ENCODE data around the gene KIF15. TPM values are rescaled to one million over a fixed set of nuclear protein-coding genes. Genes with fewer than 3 reads are reported as not detected.
"Not testable (repeated sequence)": the region's sequence is repeated elsewhere in the genome, so short reads cannot be mapped to it uniquely, and the experiment has no call there.

Gene KIF15
- total RNA-seq, 4 donors from 2014 or later = 0.25 to 1.6 (median 0.38) TPM

DNA sequence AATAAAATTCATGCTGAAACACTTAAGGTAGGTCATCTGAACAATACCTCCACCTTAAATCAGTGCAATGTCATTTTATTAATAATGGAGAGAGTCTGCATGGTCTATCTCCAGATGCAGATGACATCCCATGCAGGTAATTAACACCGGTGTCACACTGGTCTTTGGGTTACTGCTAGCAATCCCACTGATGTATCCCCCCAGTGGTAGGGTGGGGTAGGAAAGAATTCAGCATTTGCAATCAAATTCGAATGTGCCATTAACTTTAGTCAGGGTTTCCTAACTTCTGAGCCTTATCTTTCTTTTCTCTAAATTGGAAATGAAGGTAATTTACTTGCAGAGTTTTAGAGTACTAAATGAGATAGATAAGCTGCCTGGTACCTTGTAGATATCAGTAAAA, 44.4 kb downstream of the KIF15 start:
- TF ChIP-seq, protein P1, sequence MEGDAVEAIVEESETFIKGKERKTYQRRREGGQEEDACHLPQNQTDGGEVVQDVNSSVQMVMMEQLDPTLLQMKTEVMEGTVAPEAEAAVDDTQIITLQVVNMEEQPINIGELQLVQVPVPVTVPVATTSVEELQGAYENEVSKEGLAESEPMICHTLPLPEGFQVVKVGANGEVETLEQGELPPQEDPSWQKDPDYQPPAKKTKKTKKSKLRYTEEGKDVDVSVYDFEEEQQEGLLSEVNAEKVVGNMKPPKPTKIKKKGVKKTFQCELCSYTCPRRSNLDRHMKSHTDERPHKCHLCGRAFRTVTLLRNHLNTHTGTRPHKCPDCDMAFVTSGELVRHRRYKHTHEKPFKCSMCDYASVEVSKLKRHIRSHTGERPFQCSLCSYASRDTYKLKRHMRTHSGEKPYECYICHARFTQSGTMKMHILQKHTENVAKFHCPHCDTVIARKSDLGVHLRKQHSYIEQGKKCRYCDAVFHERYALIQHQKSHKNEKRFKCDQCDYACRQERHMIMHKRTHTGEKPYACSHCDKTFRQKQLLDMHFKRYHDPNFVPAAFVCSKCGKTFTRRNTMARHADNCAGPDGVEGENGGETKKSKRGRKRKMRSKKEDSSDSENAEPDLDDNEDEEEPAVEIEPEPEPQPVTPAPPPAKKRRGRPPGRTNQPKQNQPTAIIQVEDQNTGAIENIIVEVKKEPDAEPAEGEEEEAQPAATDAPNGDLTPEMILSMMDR (IDR thresholded peaks at IDR 0.05 in 4 of 5, conservative IDR thresholded peaks at IDR 0.05 in 1 of 5) = no peak
- no peak for TF ChIP-seq POLR2A (IDR thresholded peaks at IDR 0.05)
- no peaks in the 10 kb centered on the region for H3K27me3 ChIP-seq
- no peak overlapping the region for H3K27ac ChIP-seq
- H3K4me3 ChIP-seq = no peak overlapping the region
- no peak for ATAC-seq
- DNase-seq = no peak
- intact Hi-C loops (cut with DNase I; ENCODE audit: low total_unique reads) = no loop called here
- in situ Hi-C loops (cut with MboI; ENCODE audit: low sequenced_read_pairs in 4 of 4) = no loop called here
- no peaks in the 10 kb centered on the region for H3K36me3 ChIP-seq
- no peaks in the 10 kb centered on the region for H3K4me1 ChIP-seq
- H3K9me3 ChIP-seq = no peaks in the 10 kb centered on the region

DNA sequence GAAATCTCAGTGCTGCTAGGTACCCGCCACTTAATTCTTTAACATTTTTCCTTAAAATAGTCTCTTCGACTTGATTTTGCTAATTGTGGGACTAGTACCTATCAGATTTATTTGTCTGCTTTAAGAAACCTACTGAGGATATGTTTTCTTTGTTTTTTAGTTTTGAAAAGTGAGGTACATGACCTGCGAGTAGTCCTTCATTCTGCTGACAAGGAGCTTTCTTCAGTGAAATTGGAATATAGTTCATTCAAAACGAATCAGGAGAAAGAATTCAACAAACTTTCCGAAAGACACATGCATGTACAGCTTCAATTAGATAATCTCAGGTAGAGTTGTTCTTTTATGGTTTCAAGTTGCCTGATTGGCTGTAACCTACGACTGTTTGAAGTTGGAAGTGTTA, 53.2 kb downstream of the KIF15 start:
- Histone ChIP-seq H3K4me3 (no peak overlapping the region), H3K27me3 (no peaks in the 10 kb centered on the region), H3K36me3 (no peaks in the 10 kb centered on the region), H3K9me3 (no peaks in the 10 kb centered on the region), H3K4me1 (no peaks in the 10 kb centered on the region), H3K27ac (no peak overlapping the region)
- ATAC-seq (no peak), DNase-seq (no peak)
- TF ChIP-seq, protein P1 (IDR thresholded peaks at IDR 0.05 in 4 of 5, conservative IDR thresholded peaks at IDR 0.05 in 1 of 5) = no peak
- no peak for TF ChIP-seq POLR2A (IDR thresholded peaks at IDR 0.05)
- in situ Hi-C loops (cut with MboI; ENCODE audit: low sequenced_read_pairs in 4 of 4) = no loop called here
- intact Hi-C loops (cut with DNase I; ENCODE audit: low total_unique reads) = no loop called here

DNA sequence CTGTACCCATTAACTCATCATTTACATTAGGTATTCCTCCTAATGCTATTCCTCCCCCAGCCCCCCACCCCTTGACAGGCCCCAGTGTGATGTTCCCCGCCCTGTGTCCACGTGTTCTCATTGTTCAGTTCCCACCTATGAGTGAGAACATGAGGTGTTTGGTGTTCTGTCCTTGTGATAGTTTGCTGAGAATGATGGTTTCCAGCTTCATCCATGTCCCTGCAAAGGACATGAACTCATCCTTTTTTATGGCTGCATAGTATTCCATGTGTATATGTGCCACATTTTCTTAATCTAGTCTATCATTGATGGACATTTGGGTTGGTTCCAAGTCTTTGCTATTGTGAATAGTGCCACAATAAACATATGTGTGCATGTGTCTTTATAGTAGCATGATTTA, 54.7 kb downstream of the KIF15 start:
- in situ Hi-C loops (cut with MboI; ENCODE audit: low sequenced_read_pairs in 4 of 4); ATAC-seq; H3K36me3 ChIP-seq; H3K27me3 ChIP-seq; H3K27ac ChIP-seq; H3K4me3 ChIP-seq; H3K9me3 ChIP-seq; intact Hi-C loops (cut with DNase I; ENCODE audit: low total_unique reads); DNase-seq; H3K4me1 ChIP-seq: not testable (repeated sequence)

DNA sequence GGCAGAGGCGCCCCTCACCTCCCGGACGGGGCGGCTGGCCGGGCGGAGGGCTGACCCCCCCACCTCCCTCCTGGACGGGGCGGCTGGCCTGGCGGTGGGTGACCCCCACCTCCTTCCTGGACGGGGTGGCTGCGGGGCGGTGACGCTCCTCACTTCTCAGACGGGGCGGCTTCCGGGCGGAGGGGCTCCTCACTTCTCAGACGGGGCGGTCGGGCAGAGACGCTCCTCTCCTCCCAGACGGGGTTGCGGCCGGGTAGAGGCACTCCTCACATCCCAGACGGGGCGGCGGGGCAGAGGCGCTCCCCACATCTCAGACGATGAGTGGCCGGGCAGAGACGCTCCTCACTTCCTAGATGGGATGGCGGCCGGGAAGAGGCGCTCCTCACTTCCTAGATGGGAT, 59.6 kb downstream of the KIF15 start:
- H3K4me1 ChIP-seq; in situ Hi-C loops (cut with MboI; ENCODE audit: low sequenced_read_pairs in 4 of 4); ATAC-seq; H3K27ac ChIP-seq; H3K27me3 ChIP-seq; DNase-seq; intact Hi-C loops (cut with DNase I; ENCODE audit: low total_unique reads); H3K9me3 ChIP-seq; H3K4me3 ChIP-seq; H3K36me3 ChIP-seq: not testable (repeated sequence)

DNA sequence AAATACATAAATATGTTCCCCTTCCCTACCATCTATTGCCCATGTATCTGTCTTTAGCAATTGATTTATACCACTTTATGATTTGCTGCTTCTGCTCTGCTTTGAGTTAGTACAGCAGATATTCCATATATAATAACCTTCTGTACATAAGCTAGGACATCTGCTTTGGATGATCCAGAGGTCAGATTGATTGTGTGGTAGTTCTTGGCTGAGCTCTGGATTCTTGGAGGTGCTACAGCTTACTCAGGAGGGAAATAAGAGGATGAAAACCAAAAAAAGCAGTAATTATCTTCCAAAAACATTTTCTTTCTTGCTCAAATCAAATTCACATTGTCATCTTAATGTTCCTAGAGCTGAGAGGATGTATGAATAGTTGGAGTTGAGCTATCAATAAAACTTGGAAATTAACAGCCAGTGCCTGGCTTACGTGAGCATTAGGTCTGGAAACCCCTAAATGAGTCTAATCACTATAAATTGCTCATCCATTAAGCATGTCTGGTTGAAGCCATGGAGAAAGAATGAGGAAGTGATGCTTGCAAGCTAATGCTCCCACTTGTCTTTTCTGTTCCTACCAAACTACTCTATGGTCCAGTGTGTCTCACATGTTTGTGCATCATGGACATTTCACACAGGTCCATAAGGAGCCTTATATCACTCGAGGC, 63.8 kb downstream of the KIF15 start:
- Histone ChIP-seq H3K27ac (no peak overlapping the region), H3K9me3 (no peaks in the 10 kb centered on the region), H3K36me3 (no peaks in the 10 kb centered on the region), H3K27me3 (no peaks in the 10 kb centered on the region), H3K4me3 (no peak overlapping the region), H3K4me1 (no peaks in the 10 kb centered on the region)
- TF ChIP-seq, protein P1 (IDR thresholded peaks at IDR 0.05 in 4 of 5, conservative IDR thresholded peaks at IDR 0.05 in 1 of 5) = no peak
- no peak for TF ChIP-seq POLR2A (IDR thresholded peaks at IDR 0.05)
- ATAC-seq (no peak), DNase-seq (no peak)
- intact Hi-C loops (cut with DNase I; ENCODE audit: low total_unique reads) (no loop called here), in situ Hi-C loops (cut with MboI; ENCODE audit: low sequenced_read_pairs in 4 of 4) (no loop called here)

DNA sequence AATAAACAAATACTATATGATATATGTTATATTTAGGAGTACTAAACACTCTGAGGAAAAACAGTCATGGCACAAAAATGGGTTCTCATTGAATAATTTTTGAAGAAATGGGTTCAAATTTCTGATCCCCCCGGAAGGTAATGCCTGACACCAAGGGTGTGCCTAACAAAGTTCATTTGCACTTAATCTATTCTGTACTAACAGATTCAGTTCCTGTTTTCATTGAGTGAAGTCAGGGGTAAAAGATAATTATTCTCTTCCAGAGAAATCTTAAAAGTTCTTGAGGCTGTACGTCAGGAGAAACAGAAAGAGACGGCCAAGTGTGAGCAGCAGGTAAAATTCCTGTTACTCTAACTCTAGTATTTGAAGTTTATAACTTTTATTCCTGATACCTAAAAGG, 65.6 kb downstream of the KIF15 start:
- Histone ChIP-seq H3K27ac (no peak overlapping the region), H3K4me1 (no peaks in the 10 kb centered on the region), H3K36me3 (no peaks in the 10 kb centered on the region), H3K9me3 (no peaks in the 10 kb centered on the region), H3K4me3 (no peak overlapping the region), H3K27me3 (no peaks in the 10 kb centered on the region)
- ATAC-seq (no peak), DNase-seq (no peak)
- in situ Hi-C loops (cut with MboI; ENCODE audit: low sequenced_read_pairs in 4 of 4) = no loop called here
- intact Hi-C loops (cut with DNase I; ENCODE audit: low total_unique reads) = no loop called here
- no peak for TF ChIP-seq POLR2A (IDR thresholded peaks at IDR 0.05)
- TF ChIP-seq, protein P1 (IDR thresholded peaks at IDR 0.05 in 4 of 5, conservative IDR thresholded peaks at IDR 0.05 in 1 of 5) = no peak

All from gastrocnemius medialis (tissue), 4 donors.